B cell (primary cell): ENCODE measurements around the gene DCST2. TPM values are rescaled to one million over a fixed set of nuclear protein-coding genes. Genes with fewer than 3 reads are reported as not detected.

Experiments used
- ATAC-seq: fragments of 200-7000 bp; cut with Tn5 transposase; one replicate; pipeline ENCODE4 v1.10.0; 2021; ENCODE audit warnings: low read depth, mild to moderate bottlenecking, moderate number of reproducible peaks, moderate library complexity
- CTCF ChIA-PET: fragments of 350-600 bp; sonication (Branson Sonifier 250); formaldehyde crosslinking; loops from one replicate; lab custom pipeline; 2021; ENCODE audit warnings: antibody characterized with exemption, inconsistent platforms; lab: Charles Lee
- POLR2A ChIA-PET: fragments of 350-600 bp; sonication (Branson Sonifier 250); formaldehyde crosslinking; loops from one replicate; lab custom pipeline; 2021; ENCODE audit warnings: antibody characterized with exemption; lab: Charles Lee
- DNase-seq: peaks from one replicate; pipeline ENCODE4 v3.0.0; 2013
- H2AFZ ChIP-seq: 2 replicates; pipeline ENCODE4 v1.6.1; 2012; ENCODE audit warnings: mild to moderate bottlenecking, low read depth, low read length; ENCODE audit not compliant: insufficient read depth, poor library complexity, severe bottlenecking
- H3K27ac ChIP-seq, 2 donors: 1 replicate in 1 of 2; 2 replicates in 1 of 2; pipeline ENCODE4 v1.5.1; 2012 to 2013; ENCODE audit warnings: low read length in 2 of 2, mild to moderate bottlenecking in 2 of 2, moderate library complexity in 1 of 2
- H3K27me3 ChIP-seq, 4 experiments: fragments of 200-600 bp in 1 of 4; sonication (generic) in 1 of 4; replicated peaks in 1 of 4; 1 replicate in 2 of 4; 2 replicates in 2 of 4; pipeline versions ENCODE4 v1.6.1 to v1.7.0; 2013 to 2016; ENCODE audit warnings: low read length in 3 of 4, mild to moderate bottlenecking in 2 of 4, mixed read lengths in 1 of 4, moderate library complexity in 1 of 4; ENCODE audit not compliant: insufficient read depth in 4 of 4, control insufficient read depth in 3 of 4; ENCODE audit errors: control extremely low read depth in 1 of 4
- H3K36me3 ChIP-seq, 2 experiments: replicated peaks in 1 of 2; 1 replicate in 1 of 2; 2 replicates in 1 of 2; pipeline versions ENCODE4 v1.6.1 to v1.7.1; 2013; ENCODE audit warnings: low read length in 1 of 2; ENCODE audit not compliant: insufficient read depth in 2 of 2, control insufficient read depth in 1 of 2; ENCODE audit errors: control extremely low read depth in 1 of 2, extremely low read depth in 1 of 2
- H3K4me1 ChIP-seq, 2 donors: fragments of 200-600 bp in 1 of 2; sonication (generic) in 1 of 2; 1 replicate in 1 of 2; 2 replicates in 1 of 2; pipeline versions ENCODE4 v1.5.1 to v1.6.1; 2013 to 2017; ENCODE audit warnings: low read length in 2 of 2; ENCODE audit not compliant: control insufficient read depth in 2 of 2, insufficient read depth in 2 of 2
- H3K4me2 ChIP-seq: replicated peaks from 2 replicates; pipeline ENCODE3; 2012; ENCODE audit warnings: mild to moderate bottlenecking, low read depth, low read length; ENCODE audit not compliant: poor library complexity, severe bottlenecking
- H3K4me3 ChIP-seq, 5 experiments: fragments of 200-600 bp in 1 of 5; sonication (generic) in 1 of 5; 1 replicate in 3 of 5; 2 replicates in 2 of 5; pipeline versions ENCODE4 v1.5.1 to v1.7.0; 2011 to 2016; ENCODE audit warnings: low read length in 4 of 5, mild to moderate bottlenecking in 4 of 5, low read depth in 2 of 5, control low read depth in 1 of 5, moderate library complexity in 1 of 5; ENCODE audit not compliant: insufficient read depth in 1 of 5; ENCODE audit errors: control extremely low read depth in 1 of 5, extremely low read depth in 1 of 5
- H3K79me2 ChIP-seq: fragments of 200-600 bp; sonication (generic); one replicate; pipeline ENCODE4 v1.6.0; 2016; ENCODE audit warnings: low read length; ENCODE audit not compliant: control insufficient read depth, insufficient read depth
- H3K9ac ChIP-seq: fragments of 200-600 bp; sonication (generic); 2 replicates; pipeline ENCODE4 v1.6.1; 2017; ENCODE audit warnings: mild to moderate bottlenecking, low read length, moderate library complexity
- H3K9me3 ChIP-seq, 3 donors: one replicate each; pipeline versions ENCODE4 v1.6.1 to v1.7.1; 2013; ENCODE audit warnings: low read length in 2 of 3; ENCODE audit not compliant: control insufficient read depth in 2 of 3, insufficient read depth in 1 of 3; ENCODE audit errors: control extremely low read depth in 1 of 3
- H4K20me1 ChIP-seq: 2 replicates; pipeline ENCODE4 v1.6.0; 2012; ENCODE audit warnings: mild to moderate bottlenecking, low read length; ENCODE audit not compliant: insufficient read depth, control insufficient read depth, poor library complexity, severe bottlenecking
- H3K27ac Mint-ChIP-seq: one replicate; pipeline ENCODE4 v1.8.0; 2021; ENCODE audit warnings: mixed read lengths
- H3K27me3 Mint-ChIP-seq: one replicate; pipeline ENCODE4 v1.8.0; 2021; ENCODE audit warnings: mixed read lengths
- H3K4me1 Mint-ChIP-seq: one replicate; pipeline ENCODE4 v1.8.0; 2021; ENCODE audit warnings: mixed read lengths
- H3K4me3 Mint-ChIP-seq: one replicate; pipeline ENCODE4 v1.8.0; 2021; ENCODE audit warnings: mixed read lengths
- H3K9me3 Mint-ChIP-seq: one replicate; pipeline ENCODE4 v1.8.0; 2022; ENCODE audit warnings: mixed read lengths; ENCODE audit not compliant: insufficient read depth
- EZH2 ChIP-seq: IDR thresholded peaks from 2 replicates; pipeline ENCODE4 v1.6.1; 2012; ENCODE audit warnings: borderline replicate concordance, low read depth, mild to moderate bottlenecking, moderate library complexity, low read length; ENCODE audit not compliant: insufficient read depth, poor library complexity, severe bottlenecking
- WGBS: methylation state at CpG from one replicate; pipeline ENCODE4 v1.1.5; 2013; ENCODE audit warnings: missing lambda C conversion rate; ENCODE audit not compliant: insufficient coverage; 5-methylcytosine and 5-hydroxymethylcytosine counted together
- intact Hi-C: fragments of 100-400 bp; cut with micrococcal nuclease; formaldehyde crosslinking; loops from one replicate; pipeline ENCODE4 v1.10.0; 2022
- polyA plus RNA-seq: library from polyadenylated mRNA; depleted of rRNA; stranded (reverse); fragments of >200 nt; gene quantifications from 2 replicates; pipeline ENCODE4 v1.2.3, GENCODE V29; 2012
- total RNA-seq, 2 donors: library from RNA; stranded (reverse); fragments of 120-200 nt in 1 of 2; gene quantifications; 1 replicate in 1 of 2; 2 replicates in 1 of 2; pipeline versions ENCODE4 v1.2.3 to v1.2.4, GENCODE V29; 2013 to 2022
- TF ChIP-seq, protein P1 (sequence below): fragments of 200-600 bp; IDR thresholded peaks from one replicate; pipeline ENCODE4 v1.8.0; 2022; ENCODE audit warnings: antibody characterized with exemption, mild to moderate bottlenecking

The DCST2 gene
- total and polyA plus RNA-seq, 2 donors (not counting 1 experiment from before 2014, with no cell fraction given): 0.89 to 5.4 TPM

DNA sequence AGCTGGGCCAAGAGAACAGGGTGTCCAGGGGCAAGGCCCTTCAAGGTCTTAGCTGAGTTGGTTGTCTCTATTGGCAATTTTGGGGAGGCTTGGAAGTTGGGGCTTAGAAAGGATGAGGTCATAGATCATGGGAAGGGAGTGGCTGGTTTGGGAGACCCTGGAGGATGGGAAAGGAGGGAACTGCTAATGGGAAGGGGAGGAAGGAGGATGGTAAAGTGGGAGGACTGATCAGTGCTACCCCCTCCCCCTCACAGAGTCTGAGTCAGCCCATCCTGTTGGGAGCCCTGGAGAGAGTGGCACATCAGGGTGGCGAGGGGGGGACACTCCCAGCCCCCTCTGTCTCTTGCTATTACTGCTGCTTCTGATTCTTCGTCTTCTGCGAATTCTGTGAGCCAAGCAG is 35.0 kb upstream of the DCST2 start:
- Histone ChIP-seq H3K9me3 (no peaks in the 10 kb centered on the region), H3K4me1 (peaks cover 30 to 53% of the 10 kb centered on the region in 2 donors), H3K9ac (no peak overlapping the region), H3K36me3 (peaks cover 0 to 23% of the 10 kb centered on the region in 2 experiments), H3K79me2 (peaks cover 7% of the 10 kb centered on the region), H3K4me2 (no peak overlapping the region), H3K4me3 (no peak overlapping the region), H3K27me3 (no peaks in the 10 kb centered on the region), H4K20me1 (peaks cover 37% of the 10 kb centered on the region), H3K27ac (no peak overlapping the region), H2AFZ (no peak overlapping the region)
- H3K27me3 Mint-ChIP-seq: no peaks in the 10 kb centered on the region
- H3K4me1 Mint-ChIP-seq: peaks cover 55% of the 10 kb centered on the region
- DNase-seq (no peak), ATAC-seq (no peak)
- no peaks in the 10 kb centered on the region for H3K9me3 Mint-ChIP-seq
- CTCF ChIA-PET: interaction anchor here (1.7 to 20.2 kb wide), 3 partner anchors 16 to 51 kb away, joined by 5 to 370 read pairs (median 184); partner anchors contain the start of gene ADAM15
- POLR2A ChIA-PET: interaction anchor here (0.6 to 1.2 kb wide), 3 partner anchors 16 to 133 kb away, joined by 3 to 4 read pairs (median 3); no protein-coding TSS in a partner anchor
- H3K27ac Mint-ChIP-seq: no peak overlapping the region
- no peak for TF ChIP-seq EZH2
- H3K4me3 Mint-ChIP-seq: no peak overlapping the region
- intact Hi-C loops: loop anchor here (10.0 kb wide), 1 partner anchor 304 kb away; no protein-coding TSS in a partner anchor
- WGBS: 100% methylated on average over 1 of the region's 3 CpGs

- DNase-seq (no peak), ATAC-seq (no peak)
- Histone ChIP-seq H3K79me2 (peaks cover 24% of the 10 kb centered on the region), H3K36me3 (peaks cover 0 to 23% of the 10 kb centered on the region in 2 experiments), H3K4me2 (no peak overlapping the region), H3K27me3 (no peaks in the 10 kb centered on the region), H3K9me3 (no peaks in the 10 kb centered on the region), H3K9ac (no peak overlapping the region), H4K20me1 (peaks cover 45% of the 10 kb centered on the region), H3K4me3 (no peak overlapping the region), H3K4me1 (peaks cover 40 to 62% of the 10 kb centered on the region in 2 donors), H2AFZ (no peak overlapping the region), H3K27ac (no peak overlapping the region)
- ChIA-PET POLR2A (interaction anchor here (1.4 kb wide), 1 partner anchor 106 kb away, joined by 3 read pairs; the partner anchor contains the start of gene KRTCAP2), CTCF (interaction anchor here (1.2 to 20.2 kb wide), 4 partner anchors 11 to 106 kb away, joined by 3 to 370 read pairs (median 94); partner anchors contain the start of genes ADAM15, EFNA3 and KRTCAP2)
- no peak overlapping the region for H3K27ac Mint-ChIP-seq
- H3K9me3 Mint-ChIP-seq: no peaks in the 10 kb centered on the region
- H3K27me3 Mint-ChIP-seq: no peaks in the 10 kb centered on the region
- TF ChIP-seq EZH2: no peak
- TF ChIP-seq, protein P1, sequence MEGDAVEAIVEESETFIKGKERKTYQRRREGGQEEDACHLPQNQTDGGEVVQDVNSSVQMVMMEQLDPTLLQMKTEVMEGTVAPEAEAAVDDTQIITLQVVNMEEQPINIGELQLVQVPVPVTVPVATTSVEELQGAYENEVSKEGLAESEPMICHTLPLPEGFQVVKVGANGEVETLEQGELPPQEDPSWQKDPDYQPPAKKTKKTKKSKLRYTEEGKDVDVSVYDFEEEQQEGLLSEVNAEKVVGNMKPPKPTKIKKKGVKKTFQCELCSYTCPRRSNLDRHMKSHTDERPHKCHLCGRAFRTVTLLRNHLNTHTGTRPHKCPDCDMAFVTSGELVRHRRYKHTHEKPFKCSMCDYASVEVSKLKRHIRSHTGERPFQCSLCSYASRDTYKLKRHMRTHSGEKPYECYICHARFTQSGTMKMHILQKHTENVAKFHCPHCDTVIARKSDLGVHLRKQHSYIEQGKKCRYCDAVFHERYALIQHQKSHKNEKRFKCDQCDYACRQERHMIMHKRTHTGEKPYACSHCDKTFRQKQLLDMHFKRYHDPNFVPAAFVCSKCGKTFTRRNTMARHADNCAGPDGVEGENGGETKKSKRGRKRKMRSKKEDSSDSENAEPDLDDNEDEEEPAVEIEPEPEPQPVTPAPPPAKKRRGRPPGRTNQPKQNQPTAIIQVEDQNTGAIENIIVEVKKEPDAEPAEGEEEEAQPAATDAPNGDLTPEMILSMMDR: no peak
- no peak overlapping the region for H3K4me3 Mint-ChIP-seq
- peaks cover 55% of the 10 kb centered on the region for H3K4me1 Mint-ChIP-seq
- over 99% methylated on average over 6 of the region's 8 CpGs for WGBS
- intact Hi-C loops: loop anchor here (10.0 kb wide), 1 partner anchor 302 kb away; no protein-coding TSS in a partner anchor
These were observed 33.2 kb upstream of the DCST2 start for GRCh38 chr1:155066777-155067176.
